ENCODE results near the gene COP1.

COP1 gene

GRCh38 chr1:175920381-175920780 lies 286.7 kb downstream of the COP1 start:
- no peak for TF ChIP-seq CTCF (IDR thresholded peaks at IDR 0.05; ENCODE audit: low read depth, low read length)
- DNase-seq (ENCODE audit: extremely low read depth, low read depth): no peak

- DNase-seq (ENCODE audit: extremely low read depth, low read depth): no peak
- no peak for TF ChIP-seq CTCF (IDR thresholded peaks at IDR 0.05; ENCODE audit: low read depth, low read length)
These were observed 288.1 kb downstream of the COP1 start for GRCh38 chr1:175919001-175919400.

GRCh38 chr1:175918364-175918801 lies 288.7 kb downstream of the COP1 start:
- DNase-seq (ENCODE audit: extremely low read depth, low read depth): no peak
- no peak for TF ChIP-seq CTCF (IDR thresholded peaks at IDR 0.05; ENCODE audit: low read depth, low read length)

- no peak for DNase-seq (ENCODE audit: extremely low read depth, low read depth)
- no peak for TF ChIP-seq CTCF (IDR thresholded peaks at IDR 0.05; ENCODE audit: low read depth, low read length)
These were observed 293.0 kb downstream of the COP1 start for GRCh38 chr1:175914115-175914514.

- DNase-seq (ENCODE audit: extremely low read depth, low read depth): no peak
- TF ChIP-seq CTCF (IDR thresholded peaks at IDR 0.05; ENCODE audit: low read depth, low read length): no peak
These were observed 295.9 kb downstream of the COP1 start for GRCh38 chr1:175911138-175911537.

GRCh38 chr1:175906370-175906769 lies 300.7 kb downstream of the COP1 start:
- DNase-seq (ENCODE audit: extremely low read depth, low read depth): no peak
- TF ChIP-seq CTCF (IDR thresholded peaks at IDR 0.05; ENCODE audit: low read depth, low read length): no peak

- no peak for DNase-seq (ENCODE audit: extremely low read depth, low read depth)
- TF ChIP-seq CTCF (IDR thresholded peaks at IDR 0.05; ENCODE audit: low read depth, low read length): no peak
These were observed 302.3 kb downstream of the COP1 start for GRCh38 chr1:175904808-175905207.

Measured in AG09319 (cell line).